C1 segment of cervical spinal cord (tissue), 14 donors: ENCODE results near the gene RFX2.
A peak's percentile ranks its signal among the peaks of the same experiment; 100 is the strongest.

Experiments used
- DNase-seq, 14 donors: peaks; one replicate each; lab custom pipeline; 2025; lab: John Stamatoyannopoulos, UW

Gene RFX2

GRCh38 chr19:5956728-5957127 lies 153.6 kb downstream of the RFX2 start:
- DNase-seq = no peak

DNA sequence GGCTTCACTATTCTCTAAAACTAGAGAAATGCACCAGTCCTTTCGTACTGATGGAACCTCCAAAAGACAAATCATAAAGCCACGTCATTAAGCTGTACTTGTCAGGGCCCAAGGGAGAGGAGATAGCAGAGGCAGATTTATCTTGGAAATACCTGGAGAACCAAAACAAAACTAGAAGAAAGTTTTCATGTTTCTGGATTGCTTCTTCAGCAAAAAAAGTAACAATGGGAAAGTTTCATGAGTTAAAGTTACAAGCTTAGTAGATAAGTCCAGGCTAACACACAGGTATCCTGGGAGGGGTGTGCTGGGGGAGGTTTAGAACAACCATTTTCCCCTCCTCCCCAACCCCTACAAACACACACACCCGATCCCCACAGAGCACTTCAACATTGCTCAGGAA lies 154.0 kb downstream of the RFX2 start:
- DNase-seq = no peak

GRCh38 chr19:5955636-5955935 lies 154.7 kb downstream of the RFX2 start:
- no peak for DNase-seq

GRCh38 chr19:5954293-5954692 lies 156.0 kb downstream of the RFX2 start:
- peak in 1 of 14 donors; percentile 45 for DNase-seq

DNA sequence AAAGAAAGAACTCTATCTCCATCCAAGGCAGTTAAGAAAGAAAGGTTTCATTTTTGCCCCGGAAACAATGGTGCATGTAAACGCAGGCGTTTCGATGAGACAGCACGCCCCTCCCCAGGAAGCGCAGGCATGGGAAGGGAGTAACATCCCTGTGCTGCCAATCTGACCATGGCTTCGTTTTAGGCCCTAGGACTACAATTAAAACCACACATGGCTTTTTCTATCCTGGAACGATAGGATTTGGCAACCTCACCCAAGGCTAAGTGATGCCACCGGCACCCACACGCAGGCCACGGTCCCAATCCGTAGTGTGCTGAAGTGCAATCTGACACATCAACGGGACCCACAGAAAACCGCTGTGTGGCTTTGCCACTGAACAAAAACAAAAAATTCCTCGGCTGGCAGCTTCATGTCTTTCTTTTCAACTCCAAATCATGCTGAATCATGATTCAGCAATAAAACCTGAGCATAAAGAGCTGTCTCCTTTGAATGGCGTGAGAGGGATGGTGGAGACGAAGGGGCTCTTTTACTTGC lies 156.6 kb downstream of the RFX2 start:
- peak in 7 of 14 donors; percentile 5 to 56 (median 18) for DNase-seq

- no peak for DNase-seq
Observed at GRCh38 chr19:5953030-5953589, 157.2 kb downstream of the RFX2 start.

GRCh38 chr19:5952193-5953029 lies 157.9 kb downstream of the RFX2 start:
- DNase-seq = peak in 1 of 14 donors; percentile 26

DNA sequence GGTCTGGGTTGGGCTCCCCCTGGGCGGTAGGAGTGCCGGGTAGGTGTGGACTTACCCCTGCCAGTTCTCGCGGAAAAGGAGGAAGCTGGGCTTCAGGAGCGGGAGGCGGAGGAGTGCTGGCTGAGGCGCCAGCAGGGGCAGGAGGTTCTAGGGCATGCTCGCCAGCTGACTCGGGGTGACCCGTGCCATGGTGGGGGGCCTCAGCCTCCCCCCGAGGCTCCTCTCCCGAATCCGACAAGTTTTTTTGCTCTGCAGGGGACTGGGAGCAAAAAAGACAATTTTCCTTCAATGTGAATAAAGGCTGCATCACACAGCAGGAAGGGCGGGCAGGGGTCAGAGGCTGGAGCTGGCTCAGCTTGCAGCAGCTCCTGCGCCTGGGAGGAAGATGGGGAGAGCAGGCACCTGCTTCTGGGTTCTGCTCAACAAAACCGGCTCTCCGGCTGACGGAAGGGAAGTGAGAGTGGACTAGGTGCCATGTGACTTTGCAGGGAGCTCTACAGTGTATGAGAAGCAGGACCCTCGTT lies 158.9 kb downstream of the RFX2 start:
- DNase-seq = peak in 9 of 14 donors; percentile 18 to 57 (median 44)

DNA sequence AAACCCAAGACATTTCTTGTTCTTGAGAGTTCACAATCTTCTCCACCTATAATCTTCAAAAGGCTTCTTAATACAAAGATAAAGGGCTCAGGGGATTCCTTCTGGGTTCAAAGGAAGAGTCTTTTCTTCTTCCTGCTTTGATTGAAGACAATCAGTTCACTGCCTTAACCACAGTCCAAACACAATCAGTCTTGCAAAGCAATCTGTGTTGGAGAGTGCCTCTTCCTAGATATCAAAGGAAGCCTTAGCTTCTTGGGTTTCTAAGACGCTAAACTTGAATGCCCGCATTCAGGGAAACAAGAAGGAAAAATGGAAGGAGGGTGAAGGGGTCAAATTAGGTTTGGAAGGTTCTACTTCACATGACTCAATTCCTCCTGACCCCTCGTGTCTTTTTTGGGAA lies 159.6 kb downstream of the RFX2 start:
- no peak for DNase-seq

- DNase-seq = peak in 1 of 14 donors; percentile 6
Observed at GRCh38 chr19:5949792-5950305, 160.5 kb downstream of the RFX2 start.

- peak in 5 of 14 donors; percentile 18 to 61 (median 30) for DNase-seq
Observed at GRCh38 chr19:5948752-5949564, 161.3 kb downstream of the RFX2 start.

DNA sequence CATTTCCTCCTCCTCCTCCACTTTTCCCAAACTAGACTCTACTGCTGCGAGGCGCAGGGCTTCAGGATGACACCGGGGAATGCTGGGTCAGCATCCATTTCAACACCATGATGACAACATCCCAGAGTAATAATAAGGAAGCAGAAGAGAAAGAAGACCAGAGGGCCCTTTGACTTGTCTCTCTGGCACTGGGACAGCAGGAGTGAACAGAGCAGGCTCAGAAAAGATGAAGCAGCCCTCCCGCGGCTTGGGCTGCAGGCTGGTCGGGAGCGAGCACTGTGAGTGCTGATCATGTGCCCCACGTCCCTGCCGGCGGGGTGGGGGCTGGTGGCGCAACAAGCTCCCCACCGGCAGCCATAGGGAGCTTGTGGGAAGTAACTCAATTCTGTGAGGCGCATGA lies 162.9 kb downstream of the RFX2 start:
- peak in 13 of 14 donors; percentile 30 to 87 (median 78) for DNase-seq

DNA sequence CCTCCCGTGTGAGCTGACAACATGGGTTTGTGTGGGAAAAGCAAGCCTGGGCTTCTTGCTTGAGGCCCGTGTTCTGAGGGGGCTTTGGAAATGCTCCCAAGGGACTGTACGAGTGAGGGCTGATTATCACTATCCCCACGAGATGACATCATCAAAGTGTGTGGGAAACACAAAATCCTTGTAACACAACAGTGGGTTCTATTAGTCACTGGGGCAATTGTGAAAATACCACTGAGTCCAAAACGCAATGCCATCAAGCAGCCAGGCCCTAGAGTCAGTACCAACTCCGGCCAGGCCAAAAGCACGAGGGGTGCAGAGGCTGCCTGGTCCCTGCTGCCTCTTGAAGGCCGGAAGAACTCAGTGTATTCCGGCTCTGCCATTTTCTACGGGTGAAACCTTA lies 166.7 kb downstream of the RFX2 start:
- no peak for DNase-seq
